Endothelial cell of umbilical vein (primary cell): ENCODE results near the gene SPEF2. TPM values are rescaled to one million over a fixed set of nuclear protein-coding genes. Genes with fewer than 3 reads are reported as not detected.

ENCODE experiments used
- BruUV-seq: library from RNA; stranded (reverse); fragments of 400-500 nt; replicated peaks from 2 replicates; lab custom pipeline; 2021; lab: Mats Ljungman, UMichigan
- CTCF ChIA-PET: fragments of 300-600, 350-600 bp; sonication (Branson Sonifier 250); formaldehyde crosslinking; loops from one replicate; lab custom pipeline; 2021; ENCODE audit warnings: antibody characterized with exemption, inconsistent platforms; lab: Charles Lee
- POLR2A ChIA-PET: fragments of 300-600, 350-600 bp; sonication (Branson Sonifier 250); formaldehyde crosslinking; loops from one replicate; lab custom pipeline; 2021; ENCODE audit warnings: antibody characterized with exemption, inconsistent platforms; lab: Charles Lee
- DNase-seq: peaks from one replicate; pipeline ENCODE4 v3.0.0-alpha.2; 2011; ENCODE audit warnings: low read depth, low spot score
- FAIRE-seq: peaks from 2 replicates; lab custom pipeline; 2011; peaks lifted over from hg19 to GRCh38; lab: Jason Lieb, UNC
- H2AFZ ChIP-seq: 2 replicates; pipeline ENCODE4 v1.6.0; 2012; ENCODE audit warnings: low read depth, low read length, control low read depth, inconsistent platforms
- H3K27ac ChIP-seq: 2 replicates; pipeline ENCODE4 v1.5.1; 2011; ENCODE audit warnings: low read depth, mild to moderate bottlenecking, control low read depth, low read length, moderate library complexity; ENCODE audit not compliant: insufficient read depth
- H3K27me3 ChIP-seq, 2 experiments: 2 replicates each; pipeline versions ENCODE4 v1.6.0 to v1.6.1; 2011; ENCODE audit warnings: low read length in 2 of 2, mixed read lengths in 1 of 2; ENCODE audit not compliant: control insufficient read depth in 2 of 2, insufficient read depth in 2 of 2
- H3K36me3 ChIP-seq, 2 experiments: 2 replicates in 1 of 2; 3 replicates in 1 of 2; pipeline ENCODE4 v1.5.1; 2011; ENCODE audit warnings: low read length in 2 of 2, mild to moderate bottlenecking in 1 of 2, moderate library complexity in 1 of 2; ENCODE audit not compliant: control insufficient read depth in 2 of 2, insufficient read depth in 2 of 2; ENCODE audit errors: extremely low read depth in 1 of 2
- H3K4me1 ChIP-seq: 3 replicates; pipeline ENCODE4 v1.5.1; 2011; ENCODE audit warnings: mild to moderate bottlenecking, low read length; ENCODE audit not compliant: control insufficient read depth, insufficient read depth; ENCODE audit errors: extremely low read depth
- H3K4me2 ChIP-seq: 2 replicates; pipeline ENCODE4 v1.6.1; 2011; ENCODE audit warnings: low read length, control low read depth, mixed read lengths; ENCODE audit not compliant: insufficient read depth
- H3K4me3 ChIP-seq, 3 experiments: fragments of 200-600 bp in 1 of 3; sonication (generic), shearing (Covaris generic) in 1 of 3; replicated peaks in 1 of 3; 2 replicates each; pipeline ENCODE4 v1.5.1; 2011 to 2016; ENCODE audit warnings: control low read depth in 3 of 3, low read length in 3 of 3, mild to moderate bottlenecking in 2 of 3, inconsistent platforms in 1 of 3, low read depth in 1 of 3, moderate library complexity in 1 of 3; ENCODE audit not compliant: insufficient read depth in 1 of 3
- H3K79me2 ChIP-seq: 2 replicates; pipeline ENCODE4 v1.6.0; 2012; ENCODE audit warnings: low read length, inconsistent platforms; ENCODE audit not compliant: control insufficient read depth, insufficient read depth
- H3K9ac ChIP-seq: replicated peaks from 2 replicates; pipeline ENCODE3; 2011; ENCODE audit warnings: low read length, control low read depth; ENCODE audit not compliant: insufficient read depth; ENCODE audit errors: extremely low read depth
- H3K9me1 ChIP-seq: replicated peaks from 3 replicates; pipeline ENCODE4 v1.6.0; 2011; ENCODE audit warnings: mild to moderate bottlenecking, low read length; ENCODE audit not compliant: control insufficient read depth, insufficient read depth; ENCODE audit errors: extremely low read depth
- H3K9me3 ChIP-seq: replicated peaks from 2 replicates; pipeline ENCODE4 v1.5.1; 2012; ENCODE audit warnings: low read length, inconsistent platforms; ENCODE audit not compliant: control insufficient read depth, insufficient read depth
- H4K20me1 ChIP-seq: replicated peaks from 2 replicates; pipeline ENCODE3; 2011; ENCODE audit warnings: mild to moderate bottlenecking, low read length; ENCODE audit not compliant: control insufficient read depth, insufficient read depth; ENCODE audit errors: extremely low read depth
- CTCF ChIP-seq, 2 donors: IDR thresholded peaks; 1 replicate in 1 of 2; 2 replicates in 1 of 2; pipeline ENCODE4 v1.5.1; 2011; ENCODE audit warnings: low read length in 2 of 2, mild to moderate bottlenecking in 2 of 2, moderate library complexity in 2 of 2, control low read depth in 1 of 2, inconsistent platforms in 1 of 2, low read depth in 1 of 2; ENCODE audit not compliant: insufficient read depth in 1 of 2; ENCODE audit errors: extremely low read depth in 1 of 2
- EZH2 ChIP-seq: IDR thresholded peaks from 2 replicates; pipeline ENCODE4 v1.6.1; 2012; ENCODE audit warnings: borderline replicate concordance, low read depth, mild to moderate bottlenecking, moderate library complexity, low read length, inconsistent platforms; ENCODE audit not compliant: severe bottlenecking
- FOS ChIP-seq: IDR thresholded peaks from 2 replicates; pipeline ENCODE4 v1.6.1; 2011; ENCODE audit warnings: mild to moderate bottlenecking, low read length, moderate library complexity, borderline replicate concordance; ENCODE audit not compliant: insufficient read depth
- GATA2 ChIP-seq: IDR thresholded peaks from 2 replicates; pipeline ENCODE4 v1.7.0; 2011; ENCODE audit warnings: low read depth, mild to moderate bottlenecking, moderate library complexity, mixed read lengths, low read length; ENCODE audit not compliant: insufficient read length, insufficient read depth
- JUN ChIP-seq: IDR thresholded peaks from 2 replicates; pipeline ENCODE4 v1.6.1; 2011; ENCODE audit warnings: borderline replicate concordance, low read depth; ENCODE audit not compliant: insufficient read length, insufficient read depth
- MAX ChIP-seq: IDR thresholded peaks from 2 replicates; pipeline ENCODE4 v1.6.1; 2011; ENCODE audit not compliant: insufficient read depth, insufficient read length
- MYC ChIP-seq: IDR thresholded peaks from one replicate; pipeline ENCODE4 v1.6.1; 2011; ENCODE audit warnings: mild to moderate bottlenecking, low read depth, low read length
- POLR2A ChIP-seq: IDR thresholded peaks from 2 replicates; pipeline ENCODE4 v1.6.1; 2012; ENCODE audit warnings: low read depth, mild to moderate bottlenecking, control low read depth, low read length
- POLR2AphosphoS5 ChIP-seq: IDR thresholded peaks from 2 replicates; pipeline ENCODE4 v1.6.1; 2012; ENCODE audit warnings: low read depth, mild to moderate bottlenecking, control low read depth, low read length, moderate library complexity; ENCODE audit not compliant: insufficient read depth
- dilution Hi-C: fragments of 300-500 bp; cut with MboI; formaldehyde crosslinking; loops from one replicate; pipeline ENCODE4 v1.15.0; 2019; ENCODE audit warnings: low sequenced_read_pairs; ENCODE audit not compliant: extremely low pct_ligation_motif_present
- intact Hi-C: fragments of 100-400 bp; cut with micrococcal nuclease; formaldehyde crosslinking; loops from one replicate; pipeline ENCODE4 v1.10.0; 2022
- polyA plus RNA-seq, 4 experiments: library from polyadenylated mRNA; depleted of rRNA in 3 of 4; stranded (reverse) in 3 of 4; unstranded in 1 of 4; fragments of >200 nt; gene quantifications; 2 replicates each; pipeline versions ENCODE4 v1.2.1 to v1.2.3, GENCODE V29; 2011 to 2012; ENCODE audit warnings: missing spikeins in 1 of 4
- total RNA-seq: library from RNA; stranded (reverse); gene quantifications from 2 replicates; pipeline ENCODE4 v1.2.3, GENCODE V29; 2021

SPEF2 gene
- total and polyA plus RNA-seq, 2 donors (not counting 3 experiments of a cell fraction or from before 2014, with no cell fraction given): 0.28 to 0.73 TPM

GRCh38 chr5:35575578-35575977, 42.1 kb upstream of the SPEF2 start:
- Histone ChIP-seq H3K27ac (no peak overlapping the region), H3K4me1 (no peaks in the 10 kb centered on the region), H3K4me3 (no peak overlapping the region), H3K36me3 (no peaks in the 10 kb centered on the region), H3K9ac (no peak overlapping the region), H3K9me3 (no peaks in the 10 kb centered on the region), H2AFZ (no peak overlapping the region), H3K9me1 (no peaks in the 10 kb centered on the region), H4K20me1 (no peaks in the 10 kb centered on the region), H3K79me2 (no peaks in the 10 kb centered on the region), H3K27me3 (no peaks in the 10 kb centered on the region), H3K4me2 (no peak overlapping the region)
- intact Hi-C loops: no loop called here
- ChIA-PET CTCF (no interaction called here), POLR2A (no interaction called here)
- no TSS peak for BruUV-seq
- no peak for DNase-seq
- dilution Hi-C loops: no loop called here
- no peak for FAIRE-seq
- TF ChIP-seq MYC (no peak), POLR2AphosphoS5 (no peak), EZH2 (no peak), JUN (no peak), CTCF (IDR thresholded peaks at IDR 0.05; ENCODE audit: extremely low read depth in 1 of 2, insufficient read depth in 1 of 2, low read depth in 1 of 2, low read length in 2 of 2) (no peak)

- FAIRE-seq (no peak), DNase-seq (no peak)
- no peaks in the 10 kb centered on the region for H3K4me1 ChIP-seq
- no TSS peak for BruUV-seq
- peaks cover 3% of the 10 kb centered on the region for H3K9me1 ChIP-seq
- dilution Hi-C loops: no loop called here
- no peak overlapping the region for H2AFZ ChIP-seq
- no peaks in the 10 kb centered on the region for H3K79me2 ChIP-seq
- no peaks in the 10 kb centered on the region for H3K9me3 ChIP-seq
- no peak overlapping the region for H3K27ac ChIP-seq
- H3K9ac ChIP-seq: no peak overlapping the region
- H3K4me2 ChIP-seq: no peak overlapping the region
- POLR2A ChIA-PET: no interaction called here
- H3K27me3 ChIP-seq: no peaks in the 10 kb centered on the region
- intact Hi-C loops: no loop called here
- H3K36me3 ChIP-seq: no peaks in the 10 kb centered on the region
- no peak overlapping the region for H3K4me3 ChIP-seq
- no peaks in the 10 kb centered on the region for H4K20me1 ChIP-seq
- TF ChIP-seq CTCF (IDR thresholded peaks at IDR 0.05; ENCODE audit: extremely low read depth in 1 of 2, insufficient read depth in 1 of 2, low read depth in 1 of 2, low read length in 2 of 2): no peak
- no peak for TF ChIP-seq MAX
- TF ChIP-seq GATA2: no peak
- TF ChIP-seq POLR2A: no peak
- no peak for TF ChIP-seq MYC
- TF ChIP-seq POLR2AphosphoS5: no peak
- no peak for TF ChIP-seq FOS
- no peak for TF ChIP-seq EZH2
- CTCF ChIA-PET: no interaction called here
Observed at GRCh38 chr5:35587419-35587818, 30.2 kb upstream of the SPEF2 start.
